Mesenchymal stem cell (in vitro differentiated cells and primary cell): ENCODE measurements around the gene OSBPL1A.

Experiments
- DNase-seq: peaks from one replicate; pipeline ENCODE4 v3.0.0-alpha.2; 2013
- H2AFZ ChIP-seq: one replicate; pipeline ENCODE4 v1.6.1; 2013; ENCODE audit warnings: low read depth, mild to moderate bottlenecking, control low read depth, inconsistent platforms, low read length, moderate library complexity
- H2AK5ac ChIP-seq: 2 replicates; pipeline ENCODE4 v1.6.1; 2013; ENCODE audit warnings: low read length, moderate library complexity, mild to moderate bottlenecking, inconsistent platforms; ENCODE audit not compliant: severe bottlenecking
- H2BK120ac ChIP-seq: one replicate; pipeline ENCODE4 v1.6.1; 2013; ENCODE audit warnings: low read depth, mild to moderate bottlenecking, inconsistent platforms, low read length, moderate library complexity
- H2BK12ac ChIP-seq, 2 experiments: one replicate each; pipeline ENCODE4 v1.6.1; 2013; ENCODE audit warnings: inconsistent platforms in 2 of 2, low read length in 2 of 2, mild to moderate bottlenecking in 2 of 2, moderate library complexity in 2 of 2, control low read depth in 1 of 2
- H2BK15ac ChIP-seq: one replicate; pipeline ENCODE4 v1.6.1; 2013; ENCODE audit warnings: mild to moderate bottlenecking, low read depth, inconsistent platforms; ENCODE audit not compliant: poor library complexity, severe bottlenecking
- H2BK5ac ChIP-seq: 2 replicates; pipeline ENCODE4 v1.6.1; 2013; ENCODE audit warnings: low read depth, mild to moderate bottlenecking, low read length, control low read depth, inconsistent platforms; ENCODE audit not compliant: poor library complexity, severe bottlenecking
- H3K14ac ChIP-seq, 2 experiments: one replicate each; pipeline ENCODE4 v1.6.1; 2013; ENCODE audit warnings: inconsistent platforms in 2 of 2, low read length in 2 of 2, control low read depth in 1 of 2, mild to moderate bottlenecking in 1 of 2, moderate library complexity in 1 of 2
- H3K18ac ChIP-seq, 2 experiments: one replicate each; pipeline ENCODE4 v1.6.1; 2013; ENCODE audit warnings: inconsistent platforms in 2 of 2, low read length in 2 of 2, control low read depth in 1 of 2, low read depth in 1 of 2, mild to moderate bottlenecking in 1 of 2
- H3K23ac ChIP-seq, 2 experiments: one replicate each; pipeline ENCODE4 v1.6.1; 2013; ENCODE audit warnings: inconsistent platforms in 2 of 2, low read length in 2 of 2, mild to moderate bottlenecking in 2 of 2, moderate library complexity in 2 of 2, control low read depth in 1 of 2
- H3K27ac ChIP-seq: 2 replicates; pipeline ENCODE4 v1.5.1; 2013; ENCODE audit warnings: mild to moderate bottlenecking, moderate library complexity, low read length, control low read depth, inconsistent platforms; ENCODE audit not compliant: poor library complexity, severe bottlenecking
- H3K27me3 ChIP-seq, 2 experiments: 2 replicates each; pipeline versions ENCODE4 v1.6.1 to v1.7.0; 2013; ENCODE audit warnings: low read length in 2 of 2, mild to moderate bottlenecking in 2 of 2, moderate library complexity in 2 of 2, control low read depth in 1 of 2, inconsistent platforms in 1 of 2; ENCODE audit not compliant: control insufficient read depth in 1 of 2, insufficient read depth in 1 of 2
- H3K36me3 ChIP-seq, 2 experiments: 2 replicates each; pipeline versions ENCODE4 v1.6.1 to v1.7.0; 2013; ENCODE audit warnings: low read length in 2 of 2, control low read depth in 1 of 2, inconsistent platforms in 1 of 2, low read depth in 1 of 2, mild to moderate bottlenecking in 1 of 2; ENCODE audit not compliant: insufficient read depth in 2 of 2, control insufficient read depth in 1 of 2
- H3K4ac ChIP-seq, 2 experiments: one replicate each; pipeline ENCODE4 v1.6.1; 2013; ENCODE audit warnings: inconsistent platforms in 2 of 2, low read length in 2 of 2, mild to moderate bottlenecking in 2 of 2, moderate library complexity in 2 of 2, control low read depth in 1 of 2, low read depth in 1 of 2
- H3K4me1 ChIP-seq: 2 replicates; pipeline ENCODE4 v1.6.1; 2013; ENCODE audit warnings: low read depth, low read length, control low read depth; ENCODE audit not compliant: control insufficient read depth, insufficient read depth
- H3K4me2 ChIP-seq: 2 replicates; pipeline ENCODE4 v1.6.1; 2013; ENCODE audit warnings: low read length, mild to moderate bottlenecking, inconsistent platforms; ENCODE audit not compliant: poor library complexity, severe bottlenecking
- H3K4me3 ChIP-seq, 2 experiments: 2 replicates each; pipeline versions ENCODE4 v1.5.1 to v1.7.0; 2013; ENCODE audit warnings: low read length in 2 of 2, mild to moderate bottlenecking in 2 of 2, control low read depth in 1 of 2, low read depth in 1 of 2; ENCODE audit not compliant: insufficient read depth in 1 of 2
- H3K79me1 ChIP-seq: replicated peaks from 2 replicates; pipeline ENCODE4 v1.6.1; 2013; ENCODE audit warnings: mild to moderate bottlenecking, control low read depth, low read length, inconsistent platforms; ENCODE audit not compliant: poor library complexity, severe bottlenecking
- H3K9ac ChIP-seq: 2 replicates; pipeline ENCODE4 v1.7.0; 2013; ENCODE audit warnings: mild to moderate bottlenecking, low read length, moderate library complexity
- H3K9me3 ChIP-seq: 2 replicates; pipeline ENCODE4 v1.7.0; 2013; ENCODE audit warnings: mild to moderate bottlenecking, low read length; ENCODE audit not compliant: control insufficient read depth
- H4K8ac ChIP-seq: one replicate; pipeline ENCODE4 v1.6.1; 2013; ENCODE audit warnings: inconsistent platforms, mild to moderate bottlenecking, low read length, moderate library complexity
- H4K91ac ChIP-seq: one replicate; pipeline ENCODE4 v1.6.1; 2013; ENCODE audit warnings: mild to moderate bottlenecking, low read length, inconsistent platforms
- WGBS: methylation state at CpG from one replicate; pipeline ENCODE4 v1.1.7; 2013; ENCODE audit warnings: mixed read lengths; 5-methylcytosine and 5-hydroxymethylcytosine counted together

Gene OSBPL1A

GRCh38 chr18:24354278-24354677, 43.3 kb downstream of the OSBPL1A start:
- 93% methylated on average over 6 of the region's 6 CpGs for WGBS

GRCh38 chr18:24346254-24346653, 51.4 kb downstream of the OSBPL1A start:
- no peaks in the 10 kb centered on the region for H3K9me3 ChIP-seq
- no peaks in the 10 kb centered on the region for H3K79me1 ChIP-seq
- no peak overlapping the region for H3K9ac ChIP-seq
- H3K23ac ChIP-seq: no peak overlapping the region
- H2BK15ac ChIP-seq: no peak overlapping the region
- H3K4me3 ChIP-seq: no peak overlapping the region
- no peak overlapping the region for H3K27ac ChIP-seq
- H3K27me3 ChIP-seq: no peaks in the 10 kb centered on the region
- no peak overlapping the region for H2BK120ac ChIP-seq
- DNase-seq: peak; percentile 45
- H3K14ac ChIP-seq: no peak overlapping the region
- no peak overlapping the region for H2AFZ ChIP-seq
- H4K91ac ChIP-seq: no peak overlapping the region
- H3K4me2 ChIP-seq: no peak overlapping the region
- H3K4me1 ChIP-seq: no peaks in the 10 kb centered on the region
- no peak overlapping the region for H3K18ac ChIP-seq
- H3K36me3 ChIP-seq: peaks cover 0 to 15% of the 10 kb centered on the region in 2 experiments
- H2BK12ac ChIP-seq: no peak overlapping the region
- H3K4ac ChIP-seq: no peak overlapping the region
- no peak overlapping the region for H2AK5ac ChIP-seq
- H2BK5ac ChIP-seq: no peak overlapping the region
- H4K8ac ChIP-seq: no peak overlapping the region

More at GRCh38 chr18:24354278-24354677, 43.3 kb downstream of the OSBPL1A start:
- no peak for DNase-seq
- no peak overlapping the region for H2BK15ac ChIP-seq
- H3K36me3 ChIP-seq: peaks cover 0 to 13% of the 10 kb centered on the region in 2 experiments
- H3K9me3 ChIP-seq: no peaks in the 10 kb centered on the region
- H3K4me3 ChIP-seq: no peak overlapping the region
- H3K4me1 ChIP-seq: no peaks in the 10 kb centered on the region
- no peak overlapping the region for H2BK120ac ChIP-seq
- H3K23ac ChIP-seq: no peak overlapping the region
- no peak overlapping the region for H3K27ac ChIP-seq
- H3K9ac ChIP-seq: no peak overlapping the region
- H3K79me1 ChIP-seq: no peaks in the 10 kb centered on the region
- H2BK5ac ChIP-seq: no peak overlapping the region
- no peak overlapping the region for H3K4ac ChIP-seq
- H2AK5ac ChIP-seq: no peak overlapping the region
- H3K27me3 ChIP-seq: no peaks in the 10 kb centered on the region
- no peak overlapping the region for H2AFZ ChIP-seq
- no peak overlapping the region for H4K8ac ChIP-seq
- no peak overlapping the region for H3K4me2 ChIP-seq
- no peak overlapping the region for H3K14ac ChIP-seq
- no peak overlapping the region for H2BK12ac ChIP-seq
- no peak overlapping the region for H3K18ac ChIP-seq
- H4K91ac ChIP-seq: no peak overlapping the region

GRCh38 chr18:24344509-24344908, 53.1 kb downstream of the OSBPL1A start:
- no peaks in the 10 kb centered on the region for H3K79me1 ChIP-seq
- DNase-seq: no peak
- H4K91ac ChIP-seq: no peak overlapping the region
- no peaks in the 10 kb centered on the region for H3K27me3 ChIP-seq
- WGBS: 97% methylated on average over 6 of the region's 6 CpGs
- peaks cover 0 to 15% of the 10 kb centered on the region in 2 experiments for H3K36me3 ChIP-seq
- H3K4me3 ChIP-seq: no peak overlapping the region
- no peak overlapping the region for H3K23ac ChIP-seq
- H3K18ac ChIP-seq: no peak overlapping the region
- no peak overlapping the region for H3K27ac ChIP-seq
- H3K4me2 ChIP-seq: no peak overlapping the region
- no peak overlapping the region for H2BK15ac ChIP-seq
- H2AFZ ChIP-seq: no peak overlapping the region
- H3K9ac ChIP-seq: no peak overlapping the region
- H2BK5ac ChIP-seq: no peak overlapping the region
- no peak overlapping the region for H4K8ac ChIP-seq
- no peak overlapping the region for H2AK5ac ChIP-seq
- no peak overlapping the region for H3K4ac ChIP-seq
- no peak overlapping the region for H2BK120ac ChIP-seq
- no peaks in the 10 kb centered on the region for H3K9me3 ChIP-seq
- H2BK12ac ChIP-seq: no peak overlapping the region
- H3K14ac ChIP-seq: no peak overlapping the region
- no peaks in the 10 kb centered on the region for H3K4me1 ChIP-seq

- Histone ChIP-seq H3K4me3 (no peak overlapping the region), H2BK15ac (no peak overlapping the region), H2AFZ (no peak overlapping the region), H2AK5ac (no peak overlapping the region), H3K27me3 (no peaks in the 10 kb centered on the region), H4K8ac (no peak overlapping the region), H3K27ac (no peak overlapping the region), H3K9ac (no peak overlapping the region), H3K18ac (no peak overlapping the region), H2BK12ac (no peak overlapping the region), H3K9me3 (no peaks in the 10 kb centered on the region), H2BK5ac (no peak overlapping the region), H3K79me1 (no peaks in the 10 kb centered on the region), H4K91ac (no peak overlapping the region), H3K4me2 (no peak overlapping the region), H3K36me3 (peaks cover 0 to 11% of the 10 kb centered on the region in 2 experiments), H2BK120ac (no peak overlapping the region), H3K4me1 (no peaks in the 10 kb centered on the region), H3K23ac (no peak overlapping the region), H3K14ac (no peak overlapping the region), H3K4ac (no peak overlapping the region)
- no peak for DNase-seq
- WGBS: 67% methylated on average over 3 of the region's 3 CpGs
Measured at GRCh38 chr18:24342347-24342746, 55.3 kb downstream of the OSBPL1A start.
